Right lobe of liver (tissue), 6 donors: ENCODE measurements around the gene AFAP1. TPM values are rescaled to one million over a fixed set of nuclear protein-coding genes. Genes with fewer than 3 reads are reported as not detected.

Source experiments
- ATAC-seq, 4 donors: fragments of 200-7000 bp; cut with Tn5 transposase; one replicate each; pipeline ENCODE4 v1.9.1; 2020; ENCODE audit warnings: mild to moderate bottlenecking in 4 of 4, moderate library complexity in 4 of 4
- DNase-seq, 3 donors: peaks; one replicate each; pipeline ENCODE4 v3.0.0-alpha.2; 2020
- H3K27ac ChIP-seq, 3 donors: fragments of 200-600 bp; one replicate each; pipeline ENCODE4 v1.8.0; 2022
- H3K27me3 ChIP-seq, 2 donors: fragments of 200-600 bp; one replicate each; pipeline ENCODE4 v1.8.0; 2022
- H3K36me3 ChIP-seq, 4 donors: fragments of 200-600 bp; sonication (generic) in 1 of 4; one replicate each; pipeline versions ENCODE4 v1.5.1 to v1.8.0; 2017 to 2022; ENCODE audit warnings: control low read depth in 1 of 4
- H3K4me1 ChIP-seq, 4 donors: fragments of 200-600 bp; sonication (generic) in 1 of 4; one replicate each; pipeline versions ENCODE4 v1.5.1 to v1.8.0; 2017 to 2022; ENCODE audit warnings: control low read depth in 1 of 4
- H3K4me3 ChIP-seq, 3 donors: fragments of 200-600 bp; one replicate each; pipeline ENCODE4 v1.8.0; 2022
- H3K9me3 ChIP-seq, 4 donors: fragments of 200-600 bp; sonication (generic) in 1 of 4; one replicate each; pipeline versions ENCODE4 v1.5.1 to v1.8.0; 2017 to 2022; ENCODE audit warnings: control low read depth in 1 of 4
- POLR2A ChIP-seq: fragments of 450-650 bp; IDR thresholded peaks from one replicate; pipeline ENCODE4 v1.6.1; 2017; ENCODE audit warnings: antibody characterized with exemption, mild to moderate bottlenecking
- WGBS: methylation state at CpG from one replicate; pipeline ENCODE4 v1.1.6; 2018; ENCODE audit warnings: low coverage, low lambda C conversion rate; ENCODE audit not compliant: insufficient coverage; ENCODE audit errors: missing lambda C conversion rate; 5-methylcytosine and 5-hydroxymethylcytosine counted together
- intact Hi-C, 2 donors: fragments of 100-400 bp; cut with DNase I; formaldehyde crosslinking; loops; one replicate each; pipeline versions ENCODE4 v1.11.2 to v1.14.1; 2022
- total RNA-seq, 6 experiments: library from RNA; depleted of rRNA in 2 of 6; stranded (reverse); fragments of >200 nt in 2 of 6; fragmentation: NEBNext Ultra II Directional in 3 of 6; extraction: Animal tissue kit (Norgen Biotek cat#: 25700) in 3 of 6; gene quantifications; one replicate each; pipeline versions ENCODE4 v1.1.0 to v1.2.4, GENCODE V29; 2016 to 2023
- TF ChIP-seq, protein P1 (sequence below), 4 donors: fragments of 200-600 bp in 3 of 4; fragments of 450-650 bp in 1 of 4; IDR thresholded peaks; one replicate each; pipeline versions ENCODE4 v1.5.1 to v1.8.0; 2016 to 2022; ENCODE audit warnings: antibody characterized with exemption in 4 of 4, mild to moderate bottlenecking in 2 of 4
- donor health status: DM: no; HTN: yes; CAD: no.
- donor health status: DM: no; HTN: no; CAD: no.
- donor health status: DM: no; HTN: no; CAD: no.
- donor health status: DM: no; HTN: yes; CAD: no.
- donor health status: DM: no; HTN: yes; CAD: no.

The AFAP1 gene
- total RNA-seq, 6 experiments from 2014 or later = 0.95 to 3.1 (median 1.9) TPM

GRCh38 chr4:7964459-7964858, 24.8 kb upstream of the AFAP1 start:
- intact Hi-C loops = no loop called here
- TF ChIP-seq POLR2A = no peak
- TF ChIP-seq, protein P1, sequence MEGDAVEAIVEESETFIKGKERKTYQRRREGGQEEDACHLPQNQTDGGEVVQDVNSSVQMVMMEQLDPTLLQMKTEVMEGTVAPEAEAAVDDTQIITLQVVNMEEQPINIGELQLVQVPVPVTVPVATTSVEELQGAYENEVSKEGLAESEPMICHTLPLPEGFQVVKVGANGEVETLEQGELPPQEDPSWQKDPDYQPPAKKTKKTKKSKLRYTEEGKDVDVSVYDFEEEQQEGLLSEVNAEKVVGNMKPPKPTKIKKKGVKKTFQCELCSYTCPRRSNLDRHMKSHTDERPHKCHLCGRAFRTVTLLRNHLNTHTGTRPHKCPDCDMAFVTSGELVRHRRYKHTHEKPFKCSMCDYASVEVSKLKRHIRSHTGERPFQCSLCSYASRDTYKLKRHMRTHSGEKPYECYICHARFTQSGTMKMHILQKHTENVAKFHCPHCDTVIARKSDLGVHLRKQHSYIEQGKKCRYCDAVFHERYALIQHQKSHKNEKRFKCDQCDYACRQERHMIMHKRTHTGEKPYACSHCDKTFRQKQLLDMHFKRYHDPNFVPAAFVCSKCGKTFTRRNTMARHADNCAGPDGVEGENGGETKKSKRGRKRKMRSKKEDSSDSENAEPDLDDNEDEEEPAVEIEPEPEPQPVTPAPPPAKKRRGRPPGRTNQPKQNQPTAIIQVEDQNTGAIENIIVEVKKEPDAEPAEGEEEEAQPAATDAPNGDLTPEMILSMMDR (IDR thresholded peaks at IDR 0.05) = no peak
- Histone ChIP-seq H3K4me1 (no peaks in the 10 kb centered on the region), H3K27me3 (no peaks in the 10 kb centered on the region), H3K27ac (no peak overlapping the region), H3K9me3 (no peaks in the 10 kb centered on the region), H3K36me3 (no peaks in the 10 kb centered on the region), H3K4me3 (no peak overlapping the region)
- WGBS = 67% methylated on average over 5 of the region's 5 CpGs
- ATAC-seq = no peak
- no peak for DNase-seq

DNA sequence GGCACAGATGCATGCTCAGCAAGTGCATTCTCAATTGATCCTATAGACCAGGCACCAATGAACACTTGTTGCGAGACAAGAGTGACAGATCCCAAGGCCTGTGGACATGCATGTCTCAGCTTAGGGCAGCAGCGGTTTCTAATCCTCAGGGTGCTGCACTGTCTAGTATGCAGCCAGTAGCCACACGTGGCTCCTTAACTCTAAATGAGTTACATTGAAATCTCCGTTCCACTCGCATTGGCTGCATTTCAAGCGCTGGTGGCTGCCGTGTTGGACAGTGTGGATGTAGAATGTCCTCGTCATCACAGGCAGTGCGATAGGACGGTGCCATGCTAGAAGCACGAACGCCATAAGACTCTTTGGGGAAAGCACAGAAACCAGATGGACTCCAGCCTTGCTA, 24.0 kb upstream of the AFAP1 start:
- ATAC-seq (no peak), DNase-seq (no peak)
- intact Hi-C loops = no loop called here
- no peaks in the 10 kb centered on the region for H3K27me3 ChIP-seq
- no peaks in the 10 kb centered on the region for H3K4me1 ChIP-seq
- no peaks in the 10 kb centered on the region for H3K9me3 ChIP-seq
- WGBS = 78% methylated on average over 10 of the region's 12 CpGs
- no peak overlapping the region for H3K4me3 ChIP-seq
- H3K27ac ChIP-seq = no peak overlapping the region
- H3K36me3 ChIP-seq = no peaks in the 10 kb centered on the region
- TF ChIP-seq POLR2A = no peak
- TF ChIP-seq, protein P1 (IDR thresholded peaks at IDR 0.05) = no peak

DNA sequence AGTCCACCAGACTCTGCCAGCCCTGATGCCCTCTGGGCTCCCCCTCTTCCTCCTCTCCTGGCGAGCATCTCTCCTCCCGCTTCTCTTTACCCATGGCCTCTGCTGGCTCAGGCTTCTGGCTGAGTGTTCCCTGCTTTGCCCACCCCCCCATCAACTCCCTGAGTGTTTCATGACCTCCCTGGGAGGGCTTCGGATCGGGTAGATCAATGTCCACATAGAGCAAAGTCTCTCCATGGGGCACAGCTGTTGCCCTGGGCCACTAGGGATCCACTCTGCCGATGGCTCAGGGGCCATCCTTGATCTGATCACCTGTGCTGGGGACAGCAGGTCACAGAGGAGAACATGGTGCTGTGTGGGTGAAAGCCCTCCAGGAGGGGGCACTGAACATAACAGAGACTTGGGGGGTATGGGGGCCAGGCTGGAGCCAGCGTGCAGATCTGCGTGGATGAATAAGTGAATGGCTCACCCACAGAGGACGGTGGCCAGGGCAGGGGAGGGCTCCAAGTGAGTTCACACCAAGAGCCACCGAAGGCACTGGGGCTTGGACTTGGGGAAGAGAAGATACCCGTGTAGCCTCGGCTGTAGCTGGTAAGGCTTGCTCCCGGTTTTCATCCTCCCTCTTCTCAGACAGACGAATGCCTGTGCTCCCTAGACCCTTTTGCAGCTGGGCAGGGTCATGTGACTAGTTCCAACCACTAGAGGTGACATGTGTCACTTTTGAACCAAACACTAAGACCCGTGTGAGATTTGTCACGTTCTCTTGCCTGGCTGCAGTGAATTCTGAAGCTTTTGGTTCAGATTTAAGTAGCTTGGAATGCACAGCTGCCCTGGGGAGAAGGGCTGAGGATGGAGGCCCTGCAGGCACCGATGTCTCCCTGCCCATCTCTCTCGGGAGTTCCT, 23.2 kb upstream of the AFAP1 start:
- H3K4me1 ChIP-seq = no peaks in the 10 kb centered on the region
- no peak for TF ChIP-seq POLR2A
- TF ChIP-seq, protein P1 (IDR thresholded peaks at IDR 0.05) = no peak
- H3K27me3 ChIP-seq = no peaks in the 10 kb centered on the region
- 81% methylated on average over 12 of the region's 17 CpGs for whole genome bisulfite sequencing
- H3K27ac ChIP-seq = no peak overlapping the region
- H3K36me3 ChIP-seq = no peaks in the 10 kb centered on the region
- intact Hi-C loops = no loop called here
- no peak overlapping the region for H3K4me3 ChIP-seq
- DNase-seq (no peak), ATAC-seq (no peak)
- H3K9me3 ChIP-seq = no peaks in the 10 kb centered on the region

GRCh38 chr4:7960790-7961655, 21.4 kb upstream of the AFAP1 start:
- ATAC-seq (peak in 2 of 4 donors; percentile 33 to 49), DNase-seq (no peak)
- Histone ChIP-seq H3K27ac (no peak overlapping the region), H3K4me3 (no peak overlapping the region), H3K27me3 (no peaks in the 10 kb centered on the region), H3K4me1 (no peaks in the 10 kb centered on the region), H3K36me3 (no peaks in the 10 kb centered on the region), H3K9me3 (no peaks in the 10 kb centered on the region)
- 67% methylated on average over 16 of the region's 19 CpGs for WGBS
- TF ChIP-seq POLR2A = no peak
- TF ChIP-seq, protein P1 (IDR thresholded peaks at IDR 0.05) = no peak
- intact Hi-C loops = no loop called here
